Stomach (tissue), 9 donors: ENCODE measurements around the gene CC2D2B. TPM values are rescaled to one million over a fixed set of nuclear protein-coding genes. Genes with fewer than 3 reads are reported as not detected.

Experiments used
- DNase-seq, 2 donors: peaks; one replicate each; pipeline versions ENCODE4 v3.0.0 to v3.0.0-alpha.2; 2013 to 2019
- H3K27ac ChIP-seq, 5 donors: fragments of 200-600 bp in 4 of 5; sonication (generic) in 4 of 5; one replicate each; pipeline ENCODE4 v1.5.1; 2013 to 2019; ENCODE audit warnings: mild to moderate bottlenecking in 1 of 5, moderate library complexity in 1 of 5
- H3K27me3 ChIP-seq, 3 donors: fragments of 200-600 bp; sonication (generic); one replicate each; pipeline ENCODE4 v1.5.1; 2017 to 2019; ENCODE audit warnings: mixed run types in 1 of 3
- H3K36me3 ChIP-seq, 4 donors: fragments of 200-600 bp; sonication (generic); 1 replicate in 3 of 4; 2 replicates in 1 of 4; pipeline ENCODE4 v1.5.1; 2016 to 2019
- H3K4me1 ChIP-seq, 4 donors: fragments of 200-600 bp; sonication (generic); one replicate each; pipeline ENCODE4 v1.5.1; 2016 to 2019
- H3K4me3 ChIP-seq, 4 donors: fragments of 200-600 bp; sonication (generic) in 3 of 4; one replicate each; pipeline ENCODE4 v1.5.1; 2016 to 2019; ENCODE audit warnings: mild to moderate bottlenecking in 1 of 4
- H3K9me3 ChIP-seq, 4 donors: fragments of 200-600 bp; sonication (generic); one replicate each; pipeline ENCODE4 v1.5.1; 2016 to 2019
- EP300 ChIP-seq: sonication (generic); formaldehyde crosslinking; IDR thresholded peaks from one replicate; pipeline ENCODE4 v1.6.1; 2017; ENCODE audit warnings: antibody characterized with exemption
- POLR2A ChIP-seq, 4 donors: fragments of 450-650 bp; IDR thresholded peaks; one replicate each; pipeline ENCODE4 v1.6.1; 2016; ENCODE audit warnings: antibody characterized with exemption in 4 of 4, control low read depth in 2 of 4, mild to moderate bottlenecking in 1 of 4, moderate library complexity in 1 of 4
- POLR2AphosphoS5 ChIP-seq, 3 donors: sonication (generic); formaldehyde crosslinking; IDR thresholded peaks; one replicate each; pipeline ENCODE4 v1.6.1; 2016; ENCODE audit warnings: antibody characterized with exemption in 3 of 3
- WGBS, 5 donors: extraction: QIAGEN DNeasy Blood & Tissue Kit in 3 of 5; methylation state at CpG; one replicate each; pipeline versions ENCODE4 v1.1.5 to v1.1.7; 2013 to 2018; 5-methylcytosine and 5-hydroxymethylcytosine counted together
- intact Hi-C: fragments of 100-400 bp; cut with DNase I; formaldehyde crosslinking; loops from one replicate; pipeline ENCODE4 v1.15.1; 2023; ENCODE audit warnings: low total_unique reads
- polyA plus RNA-seq, 3 donors: library from polyadenylated mRNA; stranded (reverse); fragments of 200-250 nt; gene quantifications; one replicate each; pipeline ENCODE4 v1.2.3, GENCODE V29; 2013
- total RNA-seq, 5 donors: library from RNA; depleted of rRNA; stranded (reverse); fragments of >200 nt; gene quantifications; one replicate each; pipeline versions ENCODE4 v1.1.0 to v1.2.3, GENCODE V29; 2014 to 2016
- TF ChIP-seq, protein P1 (sequence below), 7 experiments: fragments of 450-650 bp in 4 of 7; fragments of 200-600 bp in 3 of 7; sonication (generic) in 3 of 7; IDR thresholded peaks; one replicate each; pipeline ENCODE4 v1.5.1; 2016 to 2019; ENCODE audit warnings: antibody characterized with exemption in 7 of 7, control low read depth in 2 of 7, mild to moderate bottlenecking in 1 of 7
- donor health status: healthy with polysubstance abuse.
- donor health status: Bipolar disorder and iron deficiency.
- donor health status: healthy.

CC2D2B gene
- total and polyA plus RNA-seq, 8 donors, result 0.12 to 9.2 (median 1.2) TPM; not detected in 3

DNA sequence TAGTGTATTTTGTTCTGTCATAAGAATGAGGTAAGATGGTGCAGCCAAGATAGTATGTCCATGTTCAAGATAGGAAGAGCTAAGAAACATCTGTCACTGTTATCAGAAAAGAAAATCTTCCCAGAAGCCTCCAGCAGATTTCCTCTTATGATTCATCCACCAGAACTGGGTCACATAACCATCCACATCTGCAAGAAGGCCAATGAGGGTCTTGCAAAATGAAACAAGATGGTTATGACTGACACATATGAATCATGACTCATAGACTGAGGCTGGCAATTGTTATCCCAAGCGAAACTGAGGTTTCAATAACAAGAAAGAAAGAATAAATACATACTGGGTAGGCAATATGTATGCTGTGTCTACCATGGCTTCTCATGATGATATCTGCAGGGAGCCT, 165.9 kb downstream of the CC2D2B start:
- 79 to 88% (median 88%) methylated on average over 1 of the region's 1 CpG for WGBS, 5 donors
- intact Hi-C loops, result no loop called here
- Histone ChIP-seq H3K4me1 (no peaks in the 10 kb centered on the region), H3K4me3 (no peak overlapping the region), H3K36me3 (no peaks in the 10 kb centered on the region), H3K27me3 (no peaks in the 10 kb centered on the region), H3K27ac (no peak overlapping the region), H3K9me3 (no peaks in the 10 kb centered on the region)
- TF ChIP-seq, protein P1, sequence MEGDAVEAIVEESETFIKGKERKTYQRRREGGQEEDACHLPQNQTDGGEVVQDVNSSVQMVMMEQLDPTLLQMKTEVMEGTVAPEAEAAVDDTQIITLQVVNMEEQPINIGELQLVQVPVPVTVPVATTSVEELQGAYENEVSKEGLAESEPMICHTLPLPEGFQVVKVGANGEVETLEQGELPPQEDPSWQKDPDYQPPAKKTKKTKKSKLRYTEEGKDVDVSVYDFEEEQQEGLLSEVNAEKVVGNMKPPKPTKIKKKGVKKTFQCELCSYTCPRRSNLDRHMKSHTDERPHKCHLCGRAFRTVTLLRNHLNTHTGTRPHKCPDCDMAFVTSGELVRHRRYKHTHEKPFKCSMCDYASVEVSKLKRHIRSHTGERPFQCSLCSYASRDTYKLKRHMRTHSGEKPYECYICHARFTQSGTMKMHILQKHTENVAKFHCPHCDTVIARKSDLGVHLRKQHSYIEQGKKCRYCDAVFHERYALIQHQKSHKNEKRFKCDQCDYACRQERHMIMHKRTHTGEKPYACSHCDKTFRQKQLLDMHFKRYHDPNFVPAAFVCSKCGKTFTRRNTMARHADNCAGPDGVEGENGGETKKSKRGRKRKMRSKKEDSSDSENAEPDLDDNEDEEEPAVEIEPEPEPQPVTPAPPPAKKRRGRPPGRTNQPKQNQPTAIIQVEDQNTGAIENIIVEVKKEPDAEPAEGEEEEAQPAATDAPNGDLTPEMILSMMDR (IDR thresholded peaks at IDR 0.05), result no peak
- TF ChIP-seq POLR2AphosphoS5 (IDR thresholded peaks at IDR 0.05) (no peak), EP300 (no peak), POLR2A (IDR thresholded peaks at IDR 0.05) (no peak)
- DNase-seq, result no peak

DNA sequence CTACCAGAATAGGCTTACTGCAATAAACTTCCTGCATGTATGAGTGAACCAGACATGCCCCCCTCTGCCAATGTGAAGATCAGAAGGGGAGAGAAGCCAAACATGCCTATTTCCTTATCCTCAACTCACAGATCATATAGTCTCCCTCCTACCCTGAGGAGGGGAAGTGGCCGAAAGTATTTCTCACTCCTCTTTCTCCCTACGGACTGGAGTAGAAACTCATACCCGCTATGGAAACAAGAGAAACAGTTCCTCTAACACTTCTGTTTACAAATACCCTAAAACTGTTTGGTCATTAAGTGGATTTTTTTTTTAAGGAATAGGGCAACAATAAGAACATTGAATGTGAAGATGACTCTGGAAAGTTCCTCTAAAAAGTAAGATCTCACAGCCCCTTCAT, 167.0 kb downstream of the CC2D2B start:
- DNase-seq, result no peak
- intact Hi-C loops, result no loop called here
- Histone ChIP-seq H3K4me3 (no peak overlapping the region), H3K27me3 (no peaks in the 10 kb centered on the region), H3K4me1 (no peaks in the 10 kb centered on the region), H3K36me3 (no peaks in the 10 kb centered on the region), H3K27ac (no peak overlapping the region), H3K9me3 (no peaks in the 10 kb centered on the region)
- WGBS, 5 donors, result 87 to 98% (median 96%) methylated on average over 3 of the region's 3 CpGs
- no peak for TF ChIP-seq EP300
- no peak for TF ChIP-seq POLR2A (IDR thresholded peaks at IDR 0.05)
- no peak for TF ChIP-seq POLR2AphosphoS5 (IDR thresholded peaks at IDR 0.05)
- TF ChIP-seq, protein P1 (IDR thresholded peaks at IDR 0.05), result no peak

DNA sequence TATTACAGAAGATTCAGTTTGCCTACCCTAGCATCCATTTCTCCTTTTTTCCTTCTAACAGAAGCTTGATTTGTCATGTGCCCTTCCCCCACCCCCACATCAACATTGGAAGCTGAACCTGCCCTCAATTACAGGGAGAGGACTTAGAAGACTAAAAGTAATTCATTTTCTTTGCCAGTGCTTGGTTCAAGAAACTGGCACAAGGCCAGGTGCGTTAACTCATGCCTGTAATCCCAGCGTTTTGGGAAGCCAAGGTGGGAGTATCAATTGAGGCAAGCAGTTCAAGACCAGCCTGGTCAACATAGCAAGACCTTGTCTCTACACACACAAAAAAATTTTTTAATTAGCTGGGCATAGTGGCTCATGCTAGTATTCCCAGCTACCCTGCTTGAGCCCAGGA, 168.2 kb downstream of the CC2D2B start:
- H3K27ac ChIP-seq, result no peak overlapping the region
- WGBS, 5 donors, result 57 to 75% (median 70%) methylated on average over 2 of the region's 2 CpGs

DNA sequence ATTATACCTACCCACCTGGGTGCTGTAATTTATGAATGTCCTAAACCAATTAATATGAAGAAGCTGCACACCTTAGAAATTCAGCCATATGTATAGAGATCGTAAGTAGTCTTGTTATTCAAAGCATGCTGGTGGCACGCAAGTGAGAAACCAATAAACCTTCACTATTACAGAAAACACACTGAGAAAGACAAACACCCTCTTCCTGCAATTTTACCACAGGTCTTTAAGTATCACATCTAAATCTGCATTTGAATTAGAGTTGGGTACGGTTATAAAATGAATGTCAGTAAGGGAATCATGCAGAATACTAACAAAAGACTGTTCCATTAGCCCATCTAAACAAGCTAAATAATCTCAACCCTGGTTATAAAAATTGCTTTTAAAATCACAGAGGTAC, 169.4 kb downstream of the CC2D2B start:
- 82 to 98% (median 88%) methylated on average over 3 of the region's 3 CpGs for WGBS, 5 donors
- H3K4me3 ChIP-seq, result no peak overlapping the region
- H3K4me1 ChIP-seq, result no peaks in the 10 kb centered on the region
- no peak for DNase-seq
- intact Hi-C loops, result no loop called here
- TF ChIP-seq, protein P1 (IDR thresholded peaks at IDR 0.05), result no peak
- TF ChIP-seq POLR2AphosphoS5 (IDR thresholded peaks at IDR 0.05), result no peak
- no peak for TF ChIP-seq POLR2A (IDR thresholded peaks at IDR 0.05)
- H3K27ac ChIP-seq, result no peak overlapping the region
- peaks cover 0 to 13% (median 3%) of the 10 kb centered on the region in 4 donors for H3K36me3 ChIP-seq
- no peaks in the 10 kb centered on the region for H3K9me3 ChIP-seq
- no peaks in the 10 kb centered on the region for H3K27me3 ChIP-seq

More for the DNA sequence above, 168.2 kb downstream of the CC2D2B start:
- Histone ChIP-seq H3K9me3 (no peaks in the 10 kb centered on the region), H3K4me1 (no peaks in the 10 kb centered on the region), H3K36me3 (peaks cover 0 to 2% (median 0%) of the 10 kb centered on the region in 4 donors), H3K27me3 (no peaks in the 10 kb centered on the region), H3K4me3 (no peak overlapping the region)
- TF ChIP-seq EP300 (no peak), POLR2AphosphoS5 (IDR thresholded peaks at IDR 0.05) (no peak), POLR2A (IDR thresholded peaks at IDR 0.05) (no peak)
- TF ChIP-seq, protein P1 (IDR thresholded peaks at IDR 0.05), result no peak
- intact Hi-C loops, result no loop called here
- no peak for DNase-seq
